HG03159 (cell line): ENCODE measurements around the gene HACE1.

Experiments used
- ATAC-seq: cut with Tn5 transposase; IDR thresholded peaks from one replicate; pipeline ENCODE4 v1.9.1; 2021; ENCODE audit warnings: mild to moderate bottlenecking, moderate library complexity; ENCODE audit not compliant: unreplicated experiment

HACE1 gene

DNA sequence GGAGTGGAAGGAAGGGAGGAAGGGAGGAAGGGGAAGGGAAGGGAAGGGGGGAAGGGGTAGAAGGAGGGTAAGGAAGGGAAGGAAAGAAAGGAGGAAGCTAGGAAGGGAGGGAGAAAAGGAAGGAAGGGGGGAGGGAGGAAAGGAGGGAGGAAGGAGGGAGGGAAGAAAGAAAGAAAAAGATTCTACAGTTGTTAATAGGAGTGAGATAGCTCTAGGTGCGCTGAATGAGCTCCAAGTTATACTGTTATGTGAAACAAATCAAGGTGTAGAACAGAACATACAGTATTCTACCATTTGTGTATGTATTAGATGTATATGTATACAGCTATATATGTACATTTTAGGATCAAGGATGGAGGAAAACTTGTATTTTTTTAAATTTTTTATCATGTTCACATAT lies 167.7 kb downstream of the HACE1 start:
- ATAC-seq, result no peak

- no peak for ATAC-seq
Measured at GRCh38 chr6:104689551-104690205, 170.0 kb downstream of the HACE1 start.

DNA sequence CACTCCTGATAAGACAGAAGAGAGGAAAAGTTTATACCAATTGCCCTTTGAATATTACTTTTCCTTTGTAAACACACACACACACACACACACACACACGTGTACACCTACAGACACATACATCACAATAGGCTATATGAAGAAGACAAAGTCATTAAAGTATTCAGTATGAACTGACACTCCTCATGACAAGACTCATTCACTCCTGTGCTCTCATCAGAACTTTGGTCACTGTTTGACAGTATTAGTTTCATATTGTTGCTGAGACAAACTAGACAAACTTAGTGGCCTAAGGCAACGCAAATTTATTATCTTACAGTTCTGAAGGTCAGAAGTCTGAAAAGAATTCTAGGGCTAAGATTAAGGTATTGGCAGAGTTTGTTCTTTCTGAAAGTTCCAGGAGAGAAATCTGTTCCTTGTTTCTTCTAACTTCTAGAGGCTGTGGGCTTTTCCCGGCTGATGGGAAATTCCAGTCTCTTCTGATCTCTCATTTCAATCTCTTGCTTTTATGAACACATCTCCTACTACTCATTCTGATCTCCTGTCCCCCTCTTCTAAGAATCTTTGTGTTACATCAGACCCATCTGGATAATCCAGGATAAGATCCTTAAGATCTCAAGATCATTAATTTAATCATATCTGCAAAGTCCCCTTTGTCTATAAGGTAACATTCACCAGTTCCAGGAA lies 171.3 kb downstream of the HACE1 start:
- ATAC-seq, result peak; percentile 61

- no peak for ATAC-seq
Measured at GRCh38 chr6:104686550-104687175, 173.1 kb downstream of the HACE1 start.

- no peak for ATAC-seq
Measured at GRCh38 chr6:104685871-104686549, 173.7 kb downstream of the HACE1 start.

GRCh38 chr6:104684911-104685415 lies 174.8 kb downstream of the HACE1 start:
- ATAC-seq, result no peak

DNA sequence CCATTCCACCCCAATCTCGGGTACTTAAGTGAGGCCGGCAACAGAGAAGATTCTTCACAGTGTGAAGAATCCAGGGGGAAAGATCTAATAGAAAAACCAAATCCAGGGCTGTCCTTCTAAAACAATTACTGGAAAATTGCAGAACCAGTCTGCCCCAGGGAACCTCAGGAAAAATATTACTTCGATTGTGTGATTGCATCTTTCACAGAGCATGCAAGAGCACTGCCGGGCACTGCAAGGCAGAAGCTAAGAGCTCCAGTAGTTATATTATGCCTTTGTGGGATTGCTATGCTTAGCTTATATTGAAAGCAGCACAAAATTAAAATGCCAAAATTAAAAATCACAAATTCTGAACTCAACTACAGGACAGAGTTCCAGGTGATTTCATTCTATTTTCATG lies 175.9 kb downstream of the HACE1 start:
- ATAC-seq, result no peak

DNA sequence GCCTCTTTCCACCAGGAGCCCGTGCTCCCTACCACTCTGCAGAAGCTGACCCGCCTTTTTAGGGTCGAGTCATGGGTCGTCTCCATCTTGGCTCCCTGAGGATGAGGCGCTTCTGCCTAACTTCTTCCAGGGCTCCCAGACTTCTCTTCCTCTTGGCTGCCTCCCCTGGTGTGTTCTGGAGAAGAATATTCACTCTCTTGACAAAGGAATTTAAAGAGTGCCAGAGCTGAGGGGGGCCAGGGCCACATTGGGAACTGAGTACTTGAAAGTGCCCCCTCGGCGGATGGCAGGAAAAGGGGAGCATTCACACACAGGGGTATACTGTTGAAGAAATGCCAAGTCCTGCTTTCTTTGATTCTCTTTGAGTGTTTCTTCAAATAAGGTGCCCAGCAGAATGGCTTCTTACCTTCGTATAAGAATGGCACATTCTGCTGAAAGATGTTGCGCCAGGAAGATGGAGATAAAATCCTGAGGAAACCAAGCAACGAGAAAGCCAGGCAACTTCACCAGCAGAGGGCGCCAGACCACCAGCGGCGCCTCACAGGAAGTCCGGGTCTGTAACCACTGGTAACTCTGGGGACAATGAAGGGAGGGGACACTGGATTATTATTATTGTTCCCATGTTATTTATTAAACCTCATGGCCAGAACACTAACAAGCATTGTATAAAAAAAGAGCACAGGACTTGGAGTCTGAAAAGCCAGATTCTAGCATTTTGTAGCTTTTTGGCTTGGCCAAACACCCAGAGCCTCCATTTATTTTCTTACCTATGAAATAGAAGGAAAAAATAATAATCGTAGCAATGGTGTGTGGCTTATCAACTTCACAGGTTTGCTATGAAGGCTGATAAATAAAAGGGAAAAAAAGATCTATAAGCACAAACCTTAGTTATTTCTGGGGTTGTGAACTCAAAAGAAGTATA lies 176.7 kb downstream of the HACE1 start:
- peak; percentile 82 for ATAC-seq

- ATAC-seq, result no peak
Measured at GRCh38 chr6:104680539-104680938, 179.2 kb downstream of the HACE1 start.

DNA sequence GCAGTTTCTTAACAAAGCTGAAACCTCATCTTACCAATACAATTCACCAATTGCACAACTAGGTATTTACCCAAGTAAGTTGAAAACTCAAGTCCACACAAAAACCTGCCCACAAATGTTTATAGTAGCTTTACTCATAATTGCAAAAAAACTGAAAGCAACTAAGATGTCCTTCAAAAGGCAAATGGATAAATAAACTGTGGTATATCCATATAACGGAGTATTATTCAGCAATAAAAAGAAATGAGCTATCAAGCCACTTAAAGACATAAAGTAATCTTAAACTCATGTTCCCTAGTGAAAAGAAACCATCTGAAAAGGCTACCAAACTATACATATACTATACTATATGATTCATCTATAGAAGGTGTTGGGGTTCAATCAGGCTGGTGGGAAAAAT lies 179.7 kb downstream of the HACE1 start:
- no peak for ATAC-seq
